Activated CD8-positive, alpha-beta memory T cell treated with anti-CD3 and anti-CD28 coated beads, Interleukin-2, amount 50 U/mL, for 4 hours (primary cell): ENCODE data around the gene PCDHGB6.
"Not testable (repeated sequence)": the region's sequence is repeated elsewhere in the genome, so short reads cannot be mapped to it uniquely, and the experiment has no call there.

Source experiments
- DNase-seq: peaks from one replicate; pipeline ENCODE4 v3.0.0-alpha.2; 2020

PCDHGB6 gene

GRCh38 chr5:141419074-141419880, 11.5 kb downstream of the PCDHGB6 start:
- DNase-seq = no peak

- no peak for DNase-seq
These were observed 13.2 kb downstream of the PCDHGB6 start, which contains the start of gene PCDHGA11 for GRCh38 chr5:141420855-141421488. TSS of gene PCDHGA11 (plus strand) at chr5:141421051. CDS start at chr5:141421228, 177 bp downstream.

DNA sequence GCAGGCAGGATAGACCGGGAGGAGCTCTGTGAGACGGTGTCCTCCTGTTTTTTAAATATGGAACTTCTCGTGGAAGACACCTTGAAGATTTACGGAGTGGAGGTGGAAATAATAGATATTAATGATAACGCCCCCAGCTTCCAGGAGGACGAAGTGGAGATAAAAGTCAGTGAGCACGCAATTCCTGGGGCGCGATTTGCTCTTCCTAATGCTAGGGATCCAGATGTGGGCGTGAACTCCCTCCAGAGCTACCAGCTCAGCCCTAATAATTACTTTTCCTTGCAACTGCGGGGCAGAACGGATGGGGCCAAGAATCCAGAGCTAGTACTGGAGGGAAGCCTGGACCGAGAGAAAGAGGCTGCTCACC, 13.7 kb downstream of the PCDHGB6 start:
- DNase-seq = no peak

- no peak for DNase-seq
These were observed 15.0 kb downstream of the PCDHGB6 start for GRCh38 chr5:141422742-141423291.

DNA sequence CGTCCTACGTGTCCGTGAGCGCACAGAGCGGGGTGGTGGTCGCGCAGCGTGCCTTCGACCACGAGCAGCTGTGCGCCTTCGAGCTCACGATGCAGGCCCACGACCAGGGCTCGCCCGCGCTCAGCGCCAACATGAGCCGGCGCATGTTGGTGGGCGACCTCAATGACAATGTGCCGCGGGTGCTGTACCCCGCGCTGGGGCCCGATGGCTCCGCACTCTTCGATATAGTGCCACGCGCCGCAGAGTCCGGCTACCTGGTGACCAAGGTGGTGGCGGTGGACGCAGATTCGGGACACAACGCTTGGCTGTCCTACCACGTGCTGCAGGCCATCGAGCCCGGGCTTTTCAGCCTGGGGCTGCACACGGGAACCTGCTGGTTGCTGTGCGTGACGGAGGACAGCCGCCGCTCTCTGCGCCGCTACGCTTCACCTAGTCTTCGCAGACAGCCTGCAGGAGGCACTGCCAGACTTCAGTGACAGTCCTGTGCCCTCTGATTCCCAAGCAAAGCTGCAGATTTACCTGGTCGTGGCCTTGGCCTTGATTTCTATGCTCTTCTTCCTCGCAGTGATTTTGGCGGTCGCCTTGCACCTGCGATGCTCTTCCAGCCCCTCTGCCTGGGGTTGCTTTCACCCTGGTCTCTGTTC, 20.1 kb downstream of the PCDHGB6 start:
- DNase-seq = no peak

GRCh38 chr5:141430332-141431113, 22.7 kb downstream of the PCDHGB6 start, which contains the start of gene PCDHGA12:
TSS of gene PCDHGA12 (plus strand) at chr5:141430507. CDS start at chr5:141430760, 253 bp downstream.
- no peak for DNase-seq

- DNase-seq = no peak
These were observed 23.5 kb downstream of the PCDHGB6 start for GRCh38 chr5:141431286-141431685.

- not testable (repeated sequence) for DNase-seq
These were observed 24.5 kb downstream of the PCDHGB6 start for GRCh38 chr5:141432308-141432707.

GRCh38 chr5:141432726-141433125, 24.9 kb downstream of the PCDHGB6 start:
- DNase-seq = not testable (repeated sequence)

- no peak for DNase-seq
These were observed 26.2 kb downstream of the PCDHGB6 start for GRCh38 chr5:141434006-141434405.

DNA sequence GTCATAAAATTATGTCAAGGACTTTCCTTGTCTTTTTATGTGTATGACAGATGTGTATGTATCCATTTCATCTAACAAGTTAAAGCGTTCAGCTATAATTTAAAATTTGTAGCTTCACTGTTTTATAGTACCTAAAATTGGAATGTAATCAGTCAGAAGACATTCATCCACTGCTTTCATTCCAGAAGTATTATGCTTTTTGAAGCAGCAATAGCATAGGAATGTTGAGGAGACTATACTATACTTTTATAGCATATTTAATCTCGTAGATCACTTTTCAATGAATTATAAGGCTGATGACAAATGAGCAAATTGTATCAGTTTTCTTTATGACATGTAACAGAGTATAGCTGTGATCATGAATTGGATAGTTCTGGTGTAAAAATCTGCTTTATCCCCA, 29.4 kb downstream of the PCDHGB6 start:
- DNase-seq = no peak

- DNase-seq = no peak
These were observed 31.8 kb downstream of the PCDHGB6 start for GRCh38 chr5:141439411-141440141.

DNA sequence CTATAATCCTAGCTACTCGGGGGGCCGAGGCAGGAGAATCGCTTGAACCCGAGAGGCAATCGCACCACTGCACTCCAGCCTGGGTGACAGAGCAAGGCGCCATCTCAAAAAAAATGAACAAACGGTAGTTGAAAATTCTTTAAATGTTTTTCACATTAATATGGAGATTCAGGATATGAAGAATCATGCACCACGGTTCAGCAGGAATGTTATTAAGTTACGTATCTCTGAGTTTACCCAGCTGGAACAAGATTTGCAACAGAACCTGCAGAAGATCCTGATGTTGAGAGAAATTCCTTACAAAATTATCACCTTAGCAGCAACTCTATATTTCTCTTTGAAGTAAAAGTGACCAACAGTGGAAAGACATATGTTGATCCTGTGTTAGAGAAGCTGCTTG, 32.5 kb downstream of the PCDHGB6 start:
- DNase-seq = no peak

GRCh38 chr5:141441571-141442170, 33.9 kb downstream of the PCDHGB6 start:
- no peak for DNase-seq
